CD4-positive, alpha-beta T cell treated with Interleukin-6 at 100 ng/mL for 8 hours (primary cell): Measurements from ENCODE around the gene TLX3.
"Not testable (repeated sequence)": the region's sequence is repeated elsewhere in the genome, so short reads cannot be mapped to it uniquely, and the experiment has no call there.

Experiments used
- DNase-seq: peaks from one replicate; pipeline ENCODE4 v3.0.0-alpha.2; 2020; ENCODE audit warnings: mixed read lengths, low spot score

Gene TLX3

GRCh38 chr5:171308453-171309275 is at the start of gene TLX3:
Gene TLX3 (plus strand): TSS chr5:171309248. CDS start chr5:171309366, 118 bp downstream.
- DNase-seq: no peak

GRCh38 chr5:171261361-171261760 is 47.7 kb upstream of the TLX3 start:
- DNase-seq: no peak

GRCh38 chr5:171261904-171262303 is 47.1 kb upstream of the TLX3 start:
- DNase-seq: no peak

DNA sequence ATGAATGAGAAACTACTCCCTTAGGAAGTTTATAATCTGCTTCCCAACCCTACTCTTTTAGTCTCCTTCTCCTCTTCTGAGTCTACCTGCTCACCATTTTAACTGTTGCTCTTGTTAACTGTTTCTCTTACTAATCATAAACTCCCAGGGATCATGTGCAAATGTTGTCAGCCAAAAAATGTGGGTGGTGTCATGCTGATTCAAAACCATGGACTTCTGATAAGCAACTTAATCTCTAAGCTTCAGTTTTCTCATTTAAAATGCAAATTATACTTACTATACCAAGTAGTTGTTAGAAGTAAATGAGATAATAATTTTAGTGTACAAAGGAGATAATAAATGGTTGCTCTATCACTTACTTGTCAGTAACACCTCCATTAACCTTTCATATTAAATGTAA is 45.9 kb upstream of the TLX3 start:
- DNase-seq: no peak

- DNase-seq: peak; percentile 4
Measured at GRCh38 chr5:171264843-171265242, 44.2 kb upstream of the TLX3 start.

GRCh38 chr5:171268700-171269620 is 40.1 kb upstream of the TLX3 start:
- DNase-seq: no peak

GRCh38 chr5:171269717-171270116 is 39.3 kb upstream of the TLX3 start:
- no peak for DNase-seq

GRCh38 chr5:171270136-171270535 is 38.9 kb upstream of the TLX3 start:
- no peak for DNase-seq

DNA sequence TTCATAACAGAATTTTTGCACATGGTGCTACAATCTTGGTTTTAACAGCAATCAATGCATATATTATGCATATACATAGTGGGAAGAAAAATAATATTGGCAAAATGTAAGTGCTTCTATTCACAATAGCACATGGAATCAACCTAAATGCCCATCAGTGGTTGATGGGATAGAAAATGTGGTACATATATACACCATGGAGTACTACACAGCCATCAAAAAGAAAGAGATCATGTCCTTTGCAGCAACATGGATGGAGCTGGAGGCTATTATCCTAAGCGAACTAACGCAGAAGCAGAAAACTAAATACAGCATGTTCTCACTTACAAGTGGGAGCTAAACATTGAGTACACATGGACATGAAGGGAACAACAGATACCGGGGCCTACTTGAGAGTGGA is 37.2 kb upstream of the TLX3 start:
- no peak for DNase-seq

- DNase-seq: no peak
Measured at GRCh38 chr5:171272996-171273970, 35.8 kb upstream of the TLX3 start.

GRCh38 chr5:171275841-171276544 is 33.1 kb upstream of the TLX3 start:
- DNase-seq: no peak

DNA sequence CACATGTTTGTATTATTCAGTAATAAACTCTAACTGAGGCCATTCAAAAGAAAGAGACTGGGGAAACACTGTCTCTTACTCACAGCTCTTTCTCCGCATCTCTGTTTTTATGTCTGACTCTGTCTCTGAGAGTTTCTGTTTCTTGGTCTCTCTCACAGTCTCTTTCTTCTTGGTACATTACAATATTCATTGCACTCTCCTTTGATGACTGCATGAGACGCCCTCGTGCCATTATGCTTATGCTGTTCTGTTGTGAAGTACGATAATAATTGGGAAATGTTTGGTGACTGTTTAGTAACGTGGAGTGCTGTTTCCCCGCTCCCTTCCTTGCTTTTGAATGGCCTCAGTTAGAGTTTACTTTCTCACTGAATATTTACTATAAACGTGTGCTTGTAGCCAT is 25.3 kb upstream of the TLX3 start:
- DNase-seq: no peak

- DNase-seq: no peak
Measured at GRCh38 chr5:171285465-171285864, 23.6 kb upstream of the TLX3 start.

- DNase-seq: no peak
Measured at GRCh38 chr5:171288066-171288465, 21.0 kb upstream of the TLX3 start.

DNA sequence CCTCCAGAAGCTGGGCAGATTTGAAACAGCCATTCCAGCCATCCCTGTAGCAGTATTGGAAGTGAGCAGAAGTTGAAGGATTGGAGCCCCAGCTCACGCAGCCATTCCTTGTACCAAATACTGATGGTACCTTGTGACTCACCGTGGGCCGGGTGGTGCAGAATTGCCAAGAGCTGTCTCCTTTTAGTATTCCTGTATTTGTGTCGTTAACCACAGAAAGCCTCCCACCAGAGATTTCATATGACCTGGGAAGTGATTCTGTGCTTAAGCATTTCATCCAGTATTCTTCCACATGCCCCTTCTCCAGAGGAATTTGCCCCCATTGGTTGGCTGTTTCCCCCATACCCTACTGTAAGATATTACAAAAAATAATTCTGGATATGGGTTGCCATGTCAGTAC is 17.7 kb upstream of the TLX3 start:
- DNase-seq: no peak

GRCh38 chr5:171295299-171295698 is 13.7 kb upstream of the TLX3 start:
- DNase-seq: no peak

DNA sequence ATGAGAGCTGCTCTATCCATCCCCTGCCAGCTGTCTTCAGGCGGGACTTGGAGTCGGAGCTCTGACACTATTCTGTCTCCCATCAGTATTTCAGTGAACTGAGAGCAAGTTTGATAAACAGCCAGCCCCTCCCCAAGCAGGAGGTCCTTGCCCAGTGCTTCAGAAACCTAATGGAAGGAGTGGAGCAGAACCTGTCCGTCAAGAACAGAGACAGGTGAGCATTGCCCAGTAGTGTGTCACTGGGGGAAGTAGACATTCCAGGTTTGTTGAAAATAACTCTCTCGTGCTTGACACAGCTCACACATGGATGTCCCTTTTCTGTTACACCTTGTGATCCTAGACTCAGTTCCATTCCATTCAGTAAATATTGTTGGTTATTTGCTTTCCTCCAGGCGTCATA is 13.2 kb upstream of the TLX3 start:
- no peak for DNase-seq

- not testable (repeated sequence) for DNase-seq
Measured at GRCh38 chr5:171297941-171298340, 11.1 kb upstream of the TLX3 start.

DNA sequence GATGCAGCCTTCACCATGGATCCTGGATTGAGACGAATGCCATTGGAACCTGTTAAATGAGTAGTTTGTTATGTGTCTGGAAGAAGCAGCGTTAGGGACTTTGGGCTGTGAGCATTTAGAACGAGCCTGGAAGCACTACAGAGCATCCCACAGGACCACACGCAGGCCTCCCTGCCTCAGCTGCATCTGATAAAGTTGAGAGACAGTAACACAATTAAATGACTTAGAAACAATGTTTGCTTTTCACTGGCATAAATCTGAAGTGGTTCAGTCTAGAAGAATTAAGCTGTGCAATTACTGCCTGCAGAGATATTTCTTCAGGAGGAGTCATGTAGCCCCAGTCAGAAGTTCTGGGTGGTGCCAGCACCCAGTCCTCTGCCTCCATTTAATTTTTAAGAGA is 9.8 kb upstream of the TLX3 start:
- no peak for DNase-seq

DNA sequence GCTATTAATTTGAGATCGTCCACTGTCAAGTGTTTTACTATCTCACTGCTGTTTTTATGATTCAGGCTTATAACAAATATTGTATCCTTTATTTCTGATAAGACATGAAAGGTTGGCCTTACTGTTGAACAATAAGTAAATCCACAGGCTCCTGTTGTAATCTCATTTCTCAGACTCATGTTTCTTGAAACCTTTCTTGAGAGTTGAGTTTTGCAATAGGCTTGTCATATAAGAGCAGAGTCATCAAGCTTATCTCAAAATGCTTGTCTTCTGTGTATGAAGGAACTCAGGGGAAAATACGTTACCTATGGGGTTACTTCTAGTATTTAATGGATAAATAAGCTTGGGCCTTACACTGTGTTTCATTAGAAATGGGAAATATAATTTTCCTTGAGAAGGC is 9.2 kb upstream of the TLX3 start:
- no peak for DNase-seq

- DNase-seq: no peak
Measured at GRCh38 chr5:171300358-171300757, 8.7 kb upstream of the TLX3 start.
